B cell (primary cell): ENCODE measurements around the gene EXOC6.

Experiments used
- CTCF ChIP-seq: fragments of 200-600 bp; IDR thresholded peaks from one replicate; pipeline ENCODE4 v1.8.0; 2022; ENCODE audit warnings: antibody characterized with exemption, mild to moderate bottlenecking
- EZH2 ChIP-seq: IDR thresholded peaks from 2 replicates; pipeline ENCODE4 v1.6.1; 2012; ENCODE audit warnings: borderline replicate concordance, low read depth, mild to moderate bottlenecking, moderate library complexity, low read length; ENCODE audit not compliant: insufficient read depth, poor library complexity, severe bottlenecking

GRCh38 chr10:93039721-93040120 lies 191.4 kb downstream of the EXOC6 start:
- TF ChIP-seq CTCF = peak; percentile 37
- no peak for TF ChIP-seq EZH2
